H1 (cell line): ENCODE measurements around the gene OPCML. TPM values are rescaled to one million over a fixed set of nuclear protein-coding genes. Genes with fewer than 3 reads are reported as not detected.

Experiments
- BCL11A ChIP-seq, 2 experiments: IDR thresholded peaks; one replicate each; pipeline ENCODE4 v1.6.1; 2011; ENCODE audit warnings: low read depth in 2 of 2, low read length in 2 of 2, mild to moderate bottlenecking in 2 of 2
- HDAC6 ChIP-seq: IDR thresholded peaks from one replicate; pipeline ENCODE4 v1.7.1; 2012; ENCODE audit warnings: low read depth, mild to moderate bottlenecking, inconsistent platforms, low read length, moderate library complexity
- NRF1 ChIP-seq: IDR thresholded peaks from 2 replicates; pipeline ENCODE4 v1.6.1; 2011; ENCODE audit warnings: mild to moderate bottlenecking, low read depth, low read length, improper control_type of control experiment
- PHF8 ChIP-seq: fragments of 200-600 bp; sonication (generic); conservative IDR thresholded peaks from 2 replicates; pipeline ENCODE4 v1.7.1; 2012; ENCODE audit warnings: low read depth, mild to moderate bottlenecking, inconsistent platforms, low read length, moderate library complexity
- RNF2 ChIP-seq: fragments of 200-900, 300-1000 bp; sonication (generic); IDR thresholded peaks from 2 replicates; pipeline ENCODE4 v1.7.1; 2016; ENCODE audit warnings: borderline replicate concordance, low read depth, mild to moderate bottlenecking, antibody characterized with exemption, low read length; ENCODE audit not compliant: poor library complexity, severe bottlenecking; ENCODE audit errors: missing control alignments
- SUZ12 ChIP-seq: fragments of 200-600 bp; sonication (generic); IDR thresholded peaks from 2 replicates; pipeline ENCODE4 v1.6.1; 2012; ENCODE audit warnings: mild to moderate bottlenecking, inconsistent platforms, low read length, moderate library complexity, mixed read lengths
- TEAD4 ChIP-seq: IDR thresholded peaks from 2 replicates; pipeline ENCODE4 v1.6.1; 2012; ENCODE audit warnings: low read depth, low read length, inconsistent platforms, mixed read lengths
- polyA plus RNA-seq, 7 experiments: library from polyadenylated mRNA; depleted of rRNA in 3 of 7; stranded (reverse) in 5 of 7; unstranded in 2 of 7; fragments of >200 nt in 5 of 7; fragments of 200-250 nt in 2 of 7; gene quantifications; 1 replicate in 5 of 7; 2 replicates in 1 of 7; 4 replicates in 1 of 7; pipeline versions ENCODE4 v1.2.1 to v1.2.3, GENCODE V29; 2011 to 2013; ENCODE audit warnings: missing spikeins in 2 of 7, mixed read lengths in 2 of 7
- total RNA-seq: library from RNA; stranded (reverse); fragmentation: NEBNext Ultra II Directional; extraction: Animal tissue kit (Norgen Biotek cat#: 25700); gene quantifications from 2 replicates; pipeline ENCODE4 v1.2.1, GENCODE V29; 2021
- TF ChIP-seq, protein P1 (sequence below): fragments of 300-600 bp; sonication (generic); IDR thresholded peaks from 2 replicates; pipeline ENCODE4 v1.7.1; 2012; ENCODE audit warnings: low read length, moderate library complexity, mild to moderate bottlenecking, inconsistent platforms; ENCODE audit not compliant: insufficient replicate concordance
- TF ChIP-seq, protein P2 (sequence below): IDR thresholded peaks from 2 replicates; pipeline ENCODE4 v1.6.1; 2012; ENCODE audit warnings: inconsistent platforms

The OPCML gene
- total and polyA plus RNA-seq, 2 of the 8 experiments (the other 6 are each of a cell fraction or from before 2014, with no cell fraction given), result 2.3 to 3.1 TPM

DNA sequence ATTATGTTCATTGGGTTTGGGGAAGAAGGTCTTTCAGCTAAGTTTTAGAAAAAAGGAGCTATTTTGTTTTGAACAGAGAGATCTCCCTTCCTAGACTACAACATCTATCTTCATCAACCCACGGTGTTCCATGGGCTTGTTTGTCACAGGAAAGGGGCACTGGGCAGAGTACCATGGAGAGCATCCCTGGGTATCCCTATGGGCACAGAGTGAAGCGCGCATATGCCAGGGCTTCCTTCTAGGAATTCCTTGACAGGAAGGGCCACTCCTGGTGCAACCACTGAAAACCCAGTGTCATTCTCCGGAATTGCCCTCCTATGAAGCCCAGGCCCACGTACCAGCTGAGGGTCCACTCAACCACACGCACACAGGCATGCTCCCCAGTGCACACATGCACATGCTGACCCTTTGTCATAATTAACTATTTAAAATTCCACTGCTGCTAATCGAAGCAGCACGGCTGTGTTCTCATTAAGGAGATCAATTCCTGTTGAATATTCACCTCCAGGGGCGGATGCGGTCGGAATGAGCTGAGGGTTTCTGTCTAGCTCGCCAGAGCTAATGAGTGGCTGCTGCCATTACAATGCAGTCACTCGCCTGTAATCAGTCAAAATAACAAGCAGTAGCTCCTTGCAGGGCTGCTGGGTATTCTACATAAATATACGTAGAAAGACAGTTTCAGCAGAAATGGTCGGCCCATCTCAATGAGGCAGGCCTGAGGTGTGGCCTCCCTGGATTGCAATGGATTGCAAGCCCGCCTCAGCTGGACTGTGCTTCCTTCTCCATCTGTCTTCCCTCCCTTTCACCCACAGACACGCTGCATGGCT lies 512.5 kb downstream of the OPCML start (continued):
- TF ChIP-seq, protein P1, sequence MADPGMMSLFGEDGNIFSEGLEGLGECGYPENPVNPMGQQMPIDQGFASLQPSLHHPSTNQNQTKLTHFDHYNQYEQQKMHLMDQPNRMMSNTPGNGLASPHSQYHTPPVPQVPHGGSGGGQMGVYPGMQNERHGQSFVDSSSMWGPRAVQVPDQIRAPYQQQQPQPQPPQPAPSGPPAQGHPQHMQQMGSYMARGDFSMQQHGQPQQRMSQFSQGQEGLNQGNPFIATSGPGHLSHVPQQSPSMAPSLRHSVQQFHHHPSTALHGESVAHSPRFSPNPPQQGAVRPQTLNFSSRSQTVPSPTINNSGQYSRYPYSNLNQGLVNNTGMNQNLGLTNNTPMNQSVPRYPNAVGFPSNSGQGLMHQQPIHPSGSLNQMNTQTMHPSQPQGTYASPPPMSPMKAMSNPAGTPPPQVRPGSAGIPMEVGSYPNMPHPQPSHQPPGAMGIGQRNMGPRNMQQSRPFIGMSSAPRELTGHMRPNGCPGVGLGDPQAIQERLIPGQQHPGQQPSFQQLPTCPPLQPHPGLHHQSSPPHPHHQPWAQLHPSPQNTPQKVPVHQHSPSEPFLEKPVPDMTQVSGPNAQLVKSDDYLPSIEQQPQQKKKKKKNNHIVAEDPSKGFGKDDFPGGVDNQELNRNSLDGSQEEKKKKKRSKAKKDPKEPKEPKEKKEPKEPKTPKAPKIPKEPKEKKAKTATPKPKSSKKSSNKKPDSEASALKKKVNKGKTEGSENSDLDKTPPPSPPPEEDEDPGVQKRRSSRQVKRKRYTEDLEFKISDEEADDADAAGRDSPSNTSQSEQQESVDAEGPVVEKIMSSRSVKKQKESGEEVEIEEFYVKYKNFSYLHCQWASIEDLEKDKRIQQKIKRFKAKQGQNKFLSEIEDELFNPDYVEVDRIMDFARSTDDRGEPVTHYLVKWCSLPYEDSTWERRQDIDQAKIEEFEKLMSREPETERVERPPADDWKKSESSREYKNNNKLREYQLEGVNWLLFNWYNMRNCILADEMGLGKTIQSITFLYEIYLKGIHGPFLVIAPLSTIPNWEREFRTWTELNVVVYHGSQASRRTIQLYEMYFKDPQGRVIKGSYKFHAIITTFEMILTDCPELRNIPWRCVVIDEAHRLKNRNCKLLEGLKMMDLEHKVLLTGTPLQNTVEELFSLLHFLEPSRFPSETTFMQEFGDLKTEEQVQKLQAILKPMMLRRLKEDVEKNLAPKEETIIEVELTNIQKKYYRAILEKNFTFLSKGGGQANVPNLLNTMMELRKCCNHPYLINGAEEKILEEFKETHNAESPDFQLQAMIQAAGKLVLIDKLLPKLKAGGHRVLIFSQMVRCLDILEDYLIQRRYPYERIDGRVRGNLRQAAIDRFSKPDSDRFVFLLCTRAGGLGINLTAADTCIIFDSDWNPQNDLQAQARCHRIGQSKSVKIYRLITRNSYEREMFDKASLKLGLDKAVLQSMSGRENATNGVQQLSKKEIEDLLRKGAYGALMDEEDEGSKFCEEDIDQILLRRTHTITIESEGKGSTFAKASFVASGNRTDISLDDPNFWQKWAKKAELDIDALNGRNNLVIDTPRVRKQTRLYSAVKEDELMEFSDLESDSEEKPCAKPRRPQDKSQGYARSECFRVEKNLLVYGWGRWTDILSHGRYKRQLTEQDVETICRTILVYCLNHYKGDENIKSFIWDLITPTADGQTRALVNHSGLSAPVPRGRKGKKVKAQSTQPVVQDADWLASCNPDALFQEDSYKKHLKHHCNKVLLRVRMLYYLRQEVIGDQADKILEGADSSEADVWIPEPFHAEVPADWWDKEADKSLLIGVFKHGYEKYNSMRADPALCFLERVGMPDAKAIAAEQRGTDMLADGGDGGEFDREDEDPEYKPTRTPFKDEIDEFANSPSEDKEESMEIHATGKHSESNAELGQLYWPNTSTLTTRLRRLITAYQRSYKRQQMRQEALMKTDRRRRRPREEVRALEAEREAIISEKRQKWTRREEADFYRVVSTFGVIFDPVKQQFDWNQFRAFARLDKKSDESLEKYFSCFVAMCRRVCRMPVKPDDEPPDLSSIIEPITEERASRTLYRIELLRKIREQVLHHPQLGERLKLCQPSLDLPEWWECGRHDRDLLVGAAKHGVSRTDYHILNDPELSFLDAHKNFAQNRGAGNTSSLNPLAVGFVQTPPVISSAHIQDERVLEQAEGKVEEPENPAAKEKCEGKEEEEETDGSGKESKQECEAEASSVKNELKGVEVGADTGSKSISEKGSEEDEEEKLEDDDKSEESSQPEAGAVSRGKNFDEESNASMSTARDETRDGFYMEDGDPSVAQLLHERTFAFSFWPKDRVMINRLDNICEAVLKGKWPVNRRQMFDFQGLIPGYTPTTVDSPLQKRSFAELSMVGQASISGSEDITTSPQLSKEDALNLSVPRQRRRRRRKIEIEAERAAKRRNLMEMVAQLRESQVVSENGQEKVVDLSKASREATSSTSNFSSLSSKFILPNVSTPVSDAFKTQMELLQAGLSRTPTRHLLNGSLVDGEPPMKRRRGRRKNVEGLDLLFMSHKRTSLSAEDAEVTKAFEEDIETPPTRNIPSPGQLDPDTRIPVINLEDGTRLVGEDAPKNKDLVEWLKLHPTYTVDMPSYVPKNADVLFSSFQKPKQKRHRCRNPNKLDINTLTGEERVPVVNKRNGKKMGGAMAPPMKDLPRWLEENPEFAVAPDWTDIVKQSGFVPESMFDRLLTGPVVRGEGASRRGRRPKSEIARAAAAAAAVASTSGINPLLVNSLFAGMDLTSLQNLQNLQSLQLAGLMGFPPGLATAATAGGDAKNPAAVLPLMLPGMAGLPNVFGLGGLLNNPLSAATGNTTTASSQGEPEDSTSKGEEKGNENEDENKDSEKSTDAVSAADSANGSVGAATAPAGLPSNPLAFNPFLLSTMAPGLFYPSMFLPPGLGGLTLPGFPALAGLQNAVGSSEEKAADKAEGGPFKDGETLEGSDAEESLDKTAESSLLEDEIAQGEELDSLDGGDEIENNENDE, result no peak
- TF ChIP-seq, protein P2, sequence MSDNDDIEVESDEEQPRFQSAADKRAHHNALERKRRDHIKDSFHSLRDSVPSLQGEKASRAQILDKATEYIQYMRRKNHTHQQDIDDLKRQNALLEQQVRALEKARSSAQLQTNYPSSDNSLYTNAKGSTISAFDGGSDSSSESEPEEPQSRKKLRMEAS, result no peak
- TF ChIP-seq TEAD4 (no peak), HDAC6 (no peak), NRF1 (no peak), BCL11A (IDR thresholded peaks at IDR 0.05; ENCODE audit: low read depth in 2 of 2, low read length in 2 of 2) (no peak), RNF2 (no peak), PHF8 (no peak), SUZ12 (no peak)
